Stimulated activated effector memory CD8-positive, alpha-beta T cell treated with anti-CD3 and anti-CD28 coated beads, Interleukin-12 subunit alpha, Interleukin-12 subunit beta, amount 100 ng/mL, for 72 hours (primary cell): ENCODE data around the gene LHX3.

Experiments
- ATAC-seq: fragments of 150-1000 bp; cut with Tn5 transposase; 2 replicates; pipeline ENCODE4 v1.10.0; 2021
- DNase-seq, 2 donors: peaks; one replicate each; pipeline ENCODE4 v3.0.0; 2021 to 2022; ENCODE audit warnings: low spot score in 2 of 2
- H3K27ac Mint-ChIP-seq: one replicate; pipeline ENCODE4 v1.8.0; 2022; ENCODE audit warnings: mild to moderate bottlenecking, mixed read lengths
- H3K36me3 Mint-ChIP-seq: one replicate; pipeline ENCODE4 v1.8.0; 2022; ENCODE audit warnings: mild to moderate bottlenecking, mixed read lengths
- H3K4me1 Mint-ChIP-seq: one replicate; pipeline ENCODE4 v1.8.0; 2022; ENCODE audit warnings: mixed read lengths
- H3K4me3 Mint-ChIP-seq: one replicate; pipeline ENCODE4 v1.8.0; 2022; ENCODE audit warnings: mild to moderate bottlenecking, mixed read lengths
- H3K9me3 Mint-ChIP-seq: one replicate; pipeline ENCODE4 v1.8.0; 2022; ENCODE audit warnings: mixed read lengths

Gene LHX3

DNA sequence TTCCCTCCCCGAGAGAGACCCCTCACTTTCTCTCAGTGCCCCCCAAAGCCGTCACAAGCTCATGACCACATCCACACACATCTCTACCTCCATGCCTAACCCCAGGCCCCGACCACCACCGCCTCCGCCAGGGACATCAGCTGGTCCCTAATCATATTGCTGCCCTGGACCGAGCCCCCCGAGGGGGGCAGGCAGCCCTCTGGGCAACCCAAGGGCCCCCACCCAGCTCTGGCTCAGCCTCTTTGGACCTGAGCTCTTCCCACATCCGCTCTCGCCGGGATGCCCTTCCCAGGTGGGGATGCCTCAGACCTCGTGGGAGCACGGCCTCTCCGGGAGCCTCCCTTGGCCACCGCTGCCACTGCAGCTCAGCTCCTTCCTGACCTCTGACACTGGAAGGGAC, 18.5 kb downstream of the LHX3 start:
- no peak overlapping the region for H3K4me3 Mint-ChIP-seq
- H3K9me3 Mint-ChIP-seq, result no peaks in the 10 kb centered on the region
- DNase-seq (no peak), ATAC-seq (no peak)
- H3K27ac Mint-ChIP-seq, result no peak overlapping the region
- H3K4me1 Mint-ChIP-seq, result no peaks in the 10 kb centered on the region
- no peaks in the 10 kb centered on the region for H3K36me3 Mint-ChIP-seq

DNA sequence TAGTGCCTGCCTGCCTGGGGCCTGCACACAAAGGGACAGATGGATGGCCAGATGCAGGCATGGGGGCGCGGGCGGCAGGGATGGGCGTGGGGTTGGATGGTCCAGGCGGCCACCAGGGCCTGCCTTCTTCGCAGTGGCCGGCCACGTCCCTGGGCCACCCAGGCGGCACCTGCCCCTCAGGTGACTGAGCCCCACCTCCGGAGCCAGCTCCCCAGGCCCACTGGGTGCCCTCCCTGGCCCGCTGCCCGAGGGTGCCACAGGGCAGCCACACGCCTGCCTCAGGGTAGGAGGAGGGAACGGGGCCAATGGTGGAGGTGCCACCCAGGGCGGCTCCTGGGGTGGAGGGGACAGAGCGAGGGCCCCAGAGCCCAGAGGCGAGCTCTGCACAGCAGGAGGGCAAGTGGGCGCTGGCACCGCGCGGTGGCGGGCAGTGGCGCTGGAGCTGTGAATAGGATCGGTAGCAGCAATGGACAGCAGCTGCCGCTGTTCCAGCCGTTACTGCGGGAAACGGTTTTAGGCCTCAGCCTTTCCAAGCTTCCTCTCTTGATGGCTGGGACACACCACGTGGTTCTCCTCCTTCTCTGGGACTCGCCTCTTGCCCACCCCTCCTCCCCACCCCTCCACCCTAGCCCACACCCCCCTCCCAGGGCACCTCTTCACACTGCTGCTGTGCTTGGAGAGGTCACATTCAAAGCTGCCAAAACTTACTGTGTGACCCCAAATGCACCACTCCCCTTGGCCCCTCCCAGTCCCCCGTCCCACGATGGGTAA, 19.1 kb downstream of the LHX3 start:
- Mint-ChIP-seq H3K27ac (no peak overlapping the region), H3K4me1 (no peaks in the 10 kb centered on the region), H3K9me3 (no peaks in the 10 kb centered on the region), H3K36me3 (no peaks in the 10 kb centered on the region), H3K4me3 (no peak overlapping the region)
- peak; percentile 8 for ATAC-seq
- no peak for DNase-seq

DNA sequence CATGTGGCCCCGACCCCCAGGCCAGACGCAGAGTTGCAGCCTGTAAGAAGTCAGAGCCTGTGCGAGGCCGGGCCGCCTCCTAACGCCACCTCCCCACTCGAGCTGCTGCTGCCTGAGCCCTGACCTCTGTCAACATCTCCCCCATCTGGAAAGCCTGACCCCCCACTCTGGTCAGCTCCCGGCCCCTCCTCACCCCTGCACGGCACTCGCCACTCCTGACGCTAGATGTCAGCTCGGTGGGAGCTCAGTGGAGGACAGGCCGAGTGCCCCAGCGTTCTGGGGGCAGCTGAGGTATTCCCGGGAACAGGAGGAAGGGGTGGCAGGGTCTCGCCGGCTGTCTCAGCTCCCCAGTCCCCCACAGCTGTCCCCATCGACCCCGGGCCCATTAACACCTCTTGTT, 19.9 kb downstream of the LHX3 start:
- Mint-ChIP-seq H3K27ac (no peak overlapping the region), H3K4me3 (no peak overlapping the region), H3K4me1 (no peaks in the 10 kb centered on the region), H3K36me3 (no peaks in the 10 kb centered on the region), H3K9me3 (no peaks in the 10 kb centered on the region)
- ATAC-seq (no peak), DNase-seq (no peak)

DNA sequence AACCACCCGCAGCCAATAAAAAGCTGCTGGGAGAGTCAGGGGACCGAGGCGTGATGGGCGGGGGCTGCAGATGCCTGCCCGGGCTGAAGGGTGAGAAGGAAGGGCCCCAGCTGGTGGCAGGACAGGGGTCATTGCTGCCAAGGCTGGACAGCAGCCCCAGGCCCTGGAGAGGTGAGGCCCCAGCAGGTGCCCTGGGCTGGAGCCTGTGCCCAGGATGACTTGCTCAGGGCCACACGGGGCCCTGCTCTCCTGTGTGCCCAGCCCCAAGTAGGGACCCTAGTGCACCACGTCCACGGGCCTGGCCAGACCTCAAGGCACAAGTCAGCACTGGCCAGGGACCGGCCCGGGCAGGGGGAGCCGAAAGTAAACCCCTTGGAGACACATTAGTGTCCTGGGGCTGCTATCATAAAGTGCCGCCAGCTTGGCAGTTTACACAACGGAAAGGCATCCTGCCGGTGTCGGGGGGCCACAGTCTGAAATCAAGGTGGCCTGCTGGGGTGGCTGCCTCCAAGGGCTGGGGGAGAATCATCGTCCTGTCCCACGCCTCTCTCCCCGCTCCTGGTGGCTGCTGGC, 22.0 kb downstream of the LHX3 start:
- no peak overlapping the region for H3K27ac Mint-ChIP-seq
- H3K4me1 Mint-ChIP-seq, result no peaks in the 10 kb centered on the region
- no peak overlapping the region for H3K4me3 Mint-ChIP-seq
- H3K36me3 Mint-ChIP-seq, result no peaks in the 10 kb centered on the region
- no peaks in the 10 kb centered on the region for H3K9me3 Mint-ChIP-seq
- DNase-seq (no peak), ATAC-seq (no peak)

DNA sequence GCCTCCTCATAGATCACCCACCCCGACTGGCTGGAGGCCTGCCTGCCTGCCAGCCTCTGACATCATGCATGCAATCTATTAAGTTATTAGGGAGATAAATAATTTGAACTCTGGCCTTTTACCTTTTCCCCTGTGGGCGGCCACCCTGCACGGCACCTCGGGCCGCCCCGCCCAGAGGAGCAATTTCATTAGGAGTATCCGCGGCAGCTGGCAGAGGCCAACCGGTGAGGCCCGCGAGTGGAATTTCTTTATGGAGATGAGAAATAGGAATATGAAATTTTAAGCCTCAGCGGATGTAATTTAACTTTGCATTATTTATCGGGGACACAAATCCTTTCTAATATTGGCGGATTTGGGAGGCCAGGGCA, 22.5 kb downstream of the LHX3 start:
- Mint-ChIP-seq H3K9me3 (no peaks in the 10 kb centered on the region), H3K36me3 (no peaks in the 10 kb centered on the region), H3K4me3 (no peak overlapping the region), H3K4me1 (no peaks in the 10 kb centered on the region), H3K27ac (no peak overlapping the region)
- DNase-seq (no peak), ATAC-seq (no peak)

DNA sequence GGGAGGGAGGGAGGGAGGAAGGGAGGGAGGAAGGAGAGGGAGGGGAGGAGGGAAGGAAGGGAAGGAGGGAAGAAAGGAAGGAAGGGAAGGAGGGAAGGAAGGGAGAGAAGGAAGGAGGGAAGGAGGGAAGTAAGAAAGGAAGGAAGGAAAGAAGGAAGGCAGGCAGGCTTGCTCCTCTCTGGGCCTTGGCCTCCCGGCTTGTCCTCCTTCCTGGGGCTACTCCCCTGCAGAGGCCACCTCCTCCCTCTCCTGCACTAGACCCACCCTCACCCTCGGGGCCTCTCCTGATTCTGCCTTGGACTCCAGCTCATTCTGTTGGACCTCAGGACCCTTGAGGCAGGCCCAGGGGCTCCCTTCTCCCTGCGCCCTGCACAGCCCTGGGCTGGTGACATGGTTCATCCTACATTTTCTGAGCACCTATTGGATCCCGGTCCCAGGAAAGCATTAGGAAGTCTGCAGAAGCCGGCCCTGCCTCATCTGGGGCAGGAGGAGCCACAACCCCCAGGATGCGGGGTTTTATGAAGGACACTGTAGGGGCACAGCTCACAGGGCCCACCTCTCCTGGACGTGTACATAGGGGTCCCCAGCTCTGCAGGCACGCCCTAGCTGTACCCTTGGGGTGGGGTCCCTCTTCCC, 23.0 kb downstream of the LHX3 start:
- Mint-ChIP-seq H3K4me1 (no peaks in the 10 kb centered on the region), H3K4me3 (no peak overlapping the region), H3K36me3 (no peaks in the 10 kb centered on the region), H3K9me3 (no peaks in the 10 kb centered on the region), H3K27ac (no peak overlapping the region)
- DNase-seq (no peak), ATAC-seq (no peak)

DNA sequence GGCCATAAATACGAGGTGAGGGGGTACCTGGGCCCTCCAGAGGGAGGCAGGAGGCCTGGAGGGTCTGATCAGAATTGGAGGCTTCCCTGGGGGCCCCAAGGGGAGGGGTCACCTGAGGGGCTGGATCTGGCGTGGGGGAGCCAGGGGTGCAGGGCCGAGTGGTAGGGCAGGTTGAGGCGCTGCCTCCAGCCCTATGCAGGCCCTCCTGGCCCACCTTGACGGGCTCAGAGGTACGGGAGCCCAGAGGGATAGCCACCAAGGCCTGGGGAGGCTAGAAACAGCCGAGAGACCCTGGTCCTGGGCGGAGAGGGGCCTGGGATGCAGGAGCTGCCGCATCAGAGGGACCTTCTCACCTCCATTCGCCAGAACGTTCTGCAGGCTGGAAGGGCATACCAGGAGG, 24.3 kb downstream of the LHX3 start:
- Mint-ChIP-seq H3K4me3 (no peak overlapping the region), H3K9me3 (no peaks in the 10 kb centered on the region), H3K27ac (no peak overlapping the region), H3K4me1 (no peaks in the 10 kb centered on the region), H3K36me3 (no peaks in the 10 kb centered on the region)
- DNase-seq (no peak), ATAC-seq (no peak)

DNA sequence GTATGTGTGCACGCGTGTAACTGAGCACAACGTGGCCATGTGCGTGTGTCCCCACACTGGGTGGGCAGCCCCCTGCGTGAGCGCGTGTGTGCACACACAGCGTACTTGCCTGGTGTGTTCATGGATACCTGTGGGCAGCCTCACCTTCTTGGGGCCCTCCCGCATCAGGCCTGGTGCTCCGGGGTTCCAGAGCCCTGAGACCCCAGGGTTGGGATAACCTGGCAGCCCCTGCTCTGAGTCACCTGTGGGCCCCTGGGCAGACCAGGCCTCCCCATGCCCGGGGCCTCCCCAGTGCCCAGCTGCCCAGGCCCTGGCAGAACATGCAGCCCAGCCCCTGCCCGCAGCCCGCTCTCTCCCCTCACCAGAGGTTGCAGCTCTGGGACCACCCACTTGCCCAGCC, 25.2 kb downstream of the LHX3 start:
- H3K9me3 Mint-ChIP-seq, result no peaks in the 10 kb centered on the region
- no peaks in the 10 kb centered on the region for H3K36me3 Mint-ChIP-seq
- ATAC-seq (no peak), DNase-seq (no peak)
- H3K27ac Mint-ChIP-seq, result no peak overlapping the region
- H3K4me3 Mint-ChIP-seq, result no peak overlapping the region
- no peaks in the 10 kb centered on the region for H3K4me1 Mint-ChIP-seq

DNA sequence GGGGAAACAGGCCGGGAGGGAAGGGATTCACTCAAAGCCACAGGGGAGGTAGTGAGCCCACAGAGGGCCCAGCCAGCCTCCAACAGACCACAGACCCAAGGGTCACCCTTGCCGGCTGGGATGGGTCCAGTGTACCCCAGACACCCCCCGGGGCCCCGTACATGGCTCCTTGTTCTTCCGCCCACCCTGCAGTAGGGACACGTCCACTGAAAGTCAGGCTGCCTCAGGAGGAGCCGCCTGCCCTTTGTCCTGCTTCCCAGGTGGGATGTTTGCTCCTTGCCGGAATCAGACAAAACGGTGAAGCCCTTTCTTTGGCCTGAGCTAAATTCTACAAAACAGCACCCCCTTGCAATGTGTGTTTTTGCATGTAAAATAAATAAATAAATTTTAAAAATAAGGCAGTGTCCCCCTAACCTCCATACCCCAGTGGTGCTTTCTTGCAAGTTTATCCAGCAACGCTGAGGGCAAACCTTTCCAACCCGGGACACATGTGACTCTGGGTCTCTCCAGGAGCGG, 25.8 kb downstream of the LHX3 start:
- H3K36me3 Mint-ChIP-seq, result no peaks in the 10 kb centered on the region
- no peak overlapping the region for H3K4me3 Mint-ChIP-seq
- ATAC-seq (no peak), DNase-seq (no peak)
- no peaks in the 10 kb centered on the region for H3K4me1 Mint-ChIP-seq
- H3K27ac Mint-ChIP-seq, result no peak overlapping the region
- no peaks in the 10 kb centered on the region for H3K9me3 Mint-ChIP-seq

DNA sequence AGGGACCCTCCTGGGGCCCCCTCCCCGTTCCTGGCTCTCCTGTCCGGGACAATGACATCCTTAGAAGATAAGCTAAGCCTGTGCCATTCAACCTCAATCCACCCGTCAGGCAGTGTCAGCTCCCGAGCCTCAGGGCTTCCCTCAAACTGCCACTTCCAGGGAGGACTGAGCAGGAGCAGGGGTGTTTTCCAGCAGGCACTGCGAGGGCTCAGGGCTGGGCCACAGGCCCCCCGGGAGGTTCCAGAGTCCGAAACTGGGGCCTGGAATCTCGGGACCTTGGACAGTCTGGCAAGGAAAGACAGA, 26.2 kb downstream of the LHX3 start:
- DNase-seq, result no peak
- no peak for ATAC-seq
- H3K4me1 Mint-ChIP-seq, result no peaks in the 10 kb centered on the region
- no peaks in the 10 kb centered on the region for H3K9me3 Mint-ChIP-seq
- H3K36me3 Mint-ChIP-seq, result no peaks in the 10 kb centered on the region
- no peak overlapping the region for H3K27ac Mint-ChIP-seq
- no peak overlapping the region for H3K4me3 Mint-ChIP-seq

DNA sequence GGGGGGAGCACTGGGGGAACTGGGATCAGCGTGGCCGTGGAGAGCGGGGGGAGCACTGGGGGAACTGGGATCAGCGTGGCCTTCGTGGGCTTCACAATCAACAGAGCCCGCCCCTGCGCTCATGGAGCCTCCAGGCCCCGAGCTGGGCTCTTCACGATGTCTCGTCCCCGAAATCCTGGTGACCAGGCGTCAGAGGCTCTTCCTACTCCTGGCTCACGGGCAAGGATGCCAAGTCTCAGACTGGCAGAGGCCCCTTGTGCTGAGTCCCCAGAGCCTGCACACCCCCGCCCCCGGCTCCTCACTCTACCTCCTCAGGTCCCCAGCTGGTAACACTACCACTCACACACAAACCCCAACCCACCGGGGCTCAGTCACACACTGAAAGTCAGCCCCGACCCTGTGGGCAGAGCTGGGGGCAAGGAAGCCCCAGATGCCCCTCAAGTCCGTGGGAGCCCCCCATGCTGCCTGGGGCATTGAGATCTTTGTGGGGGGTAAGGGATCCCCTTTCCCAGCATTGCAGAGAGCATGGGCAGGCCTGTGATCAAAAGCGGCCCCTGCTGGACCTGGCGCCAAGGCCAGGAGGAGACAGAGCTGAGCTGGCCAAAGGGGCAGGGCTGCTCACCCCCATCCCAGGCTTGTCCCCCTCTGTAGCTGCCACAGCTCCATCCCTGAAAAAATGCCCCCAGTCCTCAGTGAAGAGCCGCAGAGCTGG, 26.7 kb downstream of the LHX3 start:
- H3K4me3 Mint-ChIP-seq, result no peak overlapping the region
- ATAC-seq (no peak), DNase-seq (no peak)
- no peak overlapping the region for H3K27ac Mint-ChIP-seq
- no peaks in the 10 kb centered on the region for H3K4me1 Mint-ChIP-seq
- no peaks in the 10 kb centered on the region for H3K36me3 Mint-ChIP-seq
- no peaks in the 10 kb centered on the region for H3K9me3 Mint-ChIP-seq

DNA sequence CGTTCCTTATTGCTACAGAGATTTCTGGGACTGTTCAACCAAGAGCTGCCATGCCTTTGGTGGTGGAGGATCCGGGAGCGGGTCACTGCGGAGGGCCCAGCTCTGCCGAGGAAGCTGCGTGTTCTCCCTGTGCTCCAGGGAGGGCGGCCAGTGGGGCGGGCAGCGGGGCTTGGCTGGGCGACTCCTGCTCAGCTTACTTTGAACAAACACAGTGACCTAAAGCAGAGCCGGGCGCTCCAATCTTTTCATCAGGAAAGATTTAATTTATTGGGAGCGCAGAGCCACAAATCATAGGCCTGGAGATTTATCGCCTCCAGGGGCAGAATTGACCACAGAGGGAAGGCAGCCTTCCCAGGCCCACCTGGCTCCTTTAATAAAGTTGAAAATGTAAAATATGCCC, 27.7 kb downstream of the LHX3 start:
- ATAC-seq (no peak), DNase-seq (no peak)
- Mint-ChIP-seq H3K36me3 (no peaks in the 10 kb centered on the region), H3K9me3 (no peaks in the 10 kb centered on the region), H3K27ac (no peak overlapping the region), H3K4me3 (no peak overlapping the region), H3K4me1 (no peaks in the 10 kb centered on the region)

DNA sequence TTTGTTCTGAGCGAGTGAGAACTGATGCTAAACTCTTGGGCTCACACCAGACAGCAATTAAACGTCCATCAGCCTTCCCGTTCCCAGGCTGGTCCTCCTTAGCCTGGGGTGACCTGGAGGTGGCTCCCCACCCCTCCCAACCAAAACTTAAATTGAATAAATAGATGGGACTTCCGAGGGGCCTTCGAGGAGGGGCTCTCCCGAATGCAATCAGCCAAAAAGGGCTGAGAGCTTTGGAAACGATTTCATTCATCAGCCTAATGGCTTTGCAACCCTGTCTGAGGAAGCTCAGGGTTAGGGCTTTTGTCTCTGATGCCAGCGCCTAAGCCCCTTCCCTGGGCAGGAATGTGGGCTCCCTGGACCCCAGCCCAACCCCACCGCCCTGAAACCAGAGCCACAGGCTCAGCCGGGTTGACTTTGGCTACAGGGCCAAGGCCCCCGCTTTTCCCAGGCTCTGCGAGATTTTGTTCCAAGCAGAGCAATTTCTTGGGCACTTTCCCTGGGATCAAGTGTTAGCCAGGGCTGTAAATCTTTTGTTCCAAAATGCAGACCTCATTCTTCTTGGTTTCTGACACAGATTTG, 29.2 kb downstream of the LHX3 start:
- no peak for ATAC-seq
- no peak overlapping the region for H3K27ac Mint-ChIP-seq
- H3K4me1 Mint-ChIP-seq, result peaks cover 7% of the 10 kb centered on the region

DNA sequence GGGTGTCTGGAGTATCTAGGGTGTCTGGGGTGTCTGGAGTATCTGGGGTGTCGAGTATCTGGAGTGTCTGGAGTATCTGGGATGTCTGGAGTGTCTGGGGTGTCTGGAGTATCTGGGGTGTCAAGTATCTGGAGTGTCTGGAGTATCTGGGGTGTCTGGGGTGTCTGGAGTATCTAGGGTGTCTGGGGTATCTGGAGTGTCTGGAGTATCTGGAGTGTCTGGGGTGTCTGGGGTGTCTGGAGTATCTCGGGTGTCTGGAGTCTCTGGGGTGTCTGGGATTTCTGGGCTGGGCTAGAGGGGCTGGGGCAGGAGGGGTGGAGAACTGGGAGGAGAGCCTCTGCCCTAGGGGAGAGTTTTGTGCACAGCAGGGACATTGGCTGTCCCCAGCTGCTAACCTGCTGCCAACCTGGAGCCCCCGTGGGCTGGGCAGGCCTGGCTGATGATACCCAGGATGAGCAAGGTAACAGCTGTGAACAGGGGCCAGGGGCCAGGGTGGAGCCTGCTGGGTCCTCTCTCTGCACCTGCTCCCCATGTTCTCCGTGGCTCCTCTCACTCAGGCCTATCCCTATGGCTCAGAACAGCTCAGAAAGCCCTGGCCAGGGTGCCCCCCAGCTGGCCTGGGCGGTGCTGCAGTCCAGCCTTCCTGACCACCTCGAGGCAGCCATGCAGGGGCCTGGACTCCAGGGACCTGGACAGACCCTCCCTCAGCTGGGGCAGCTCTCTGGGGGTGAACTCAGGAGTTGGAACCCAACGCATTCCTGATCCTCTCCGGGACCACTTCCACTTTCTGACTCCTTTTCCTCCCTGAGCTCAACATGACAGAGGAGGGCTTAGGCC, 29.9 kb downstream of the LHX3 start:
- Mint-ChIP-seq H3K36me3 (no peaks in the 10 kb centered on the region), H3K4me3 (no peak overlapping the region), H3K27ac (no peak overlapping the region), H3K4me1 (peaks cover 7% of the 10 kb centered on the region), H3K9me3 (no peaks in the 10 kb centered on the region)
- DNase-seq (no peak), ATAC-seq (no peak)

More for the DNA sequence above, 29.2 kb downstream of the LHX3 start:
- no peak overlapping the region for H3K4me3 Mint-ChIP-seq
- no peaks in the 10 kb centered on the region for H3K36me3 Mint-ChIP-seq
- H3K9me3 Mint-ChIP-seq, result no peaks in the 10 kb centered on the region
- no peak for DNase-seq
